H1 (cell line): Measurements from ENCODE around the gene POLR2C. TPM values are rescaled to one million over a fixed set of nuclear protein-coding genes. Genes with fewer than 3 reads are reported as not detected.
A peak's percentile ranks its signal among the peaks of the same experiment; 100 is the strongest.

Experiments
- CTCF ChIA-PET: fragments of 300-600 bp; sonication (Branson Sonifier 250); formaldehyde crosslinking; loops from one replicate; lab custom pipeline; 2021; ENCODE audit not compliant: partially characterized antibody; lab: Charles Lee
- POLR2A ChIA-PET: fragments of 300-600 bp; sonication (Branson Sonifier 250); formaldehyde crosslinking; loops from one replicate; lab custom pipeline; 2021; ENCODE audit warnings: inconsistent platforms; ENCODE audit not compliant: partially characterized antibody; lab: Charles Lee
- DNase-seq, 2 experiments: peaks; one replicate each; pipeline versions ENCODE4 v3.0.0 to v3.0.0-alpha.2; 2010 to 2022; ENCODE audit warnings: low spot score in 2 of 2, low read depth in 1 of 2, mixed read lengths in 1 of 2
- FAIRE-seq: peaks from 2 replicates; lab custom pipeline; 2011; peaks lifted over from hg19 to GRCh38; lab: Jason Lieb, UNC
- H2AFZ ChIP-seq: 2 replicates; pipeline ENCODE4 v1.8.1; 2012; ENCODE audit warnings: low read length, inconsistent platforms
- H2AK5ac ChIP-seq: 2 replicates; pipeline ENCODE4 v1.6.1; 2013; ENCODE audit warnings: low read depth, low read length
- H2BK120ac ChIP-seq: replicated peaks from 2 replicates; pipeline ENCODE3; 2013; ENCODE audit warnings: low read depth, low read length, inconsistent platforms
- H2BK12ac ChIP-seq: 2 replicates; pipeline ENCODE4 v1.6.1; 2013; ENCODE audit warnings: low read depth, low read length
- H2BK15ac ChIP-seq: 2 replicates; pipeline ENCODE4 v1.6.1; 2013; ENCODE audit warnings: low read length
- H2BK20ac ChIP-seq: 2 replicates; pipeline ENCODE4 v1.6.1; 2013; ENCODE audit warnings: low read length
- H2BK5ac ChIP-seq: 2 replicates; pipeline ENCODE4 v1.6.1; 2013; ENCODE audit warnings: low read depth, low read length
- H3K14ac ChIP-seq: 2 replicates; pipeline ENCODE4 v1.6.1; 2013; ENCODE audit warnings: inconsistent platforms; ENCODE audit not compliant: insufficient read length
- H3K18ac ChIP-seq: 2 replicates; pipeline ENCODE4 v1.6.1; 2013; ENCODE audit warnings: low read length; ENCODE audit errors: extremely low read depth
- H3K23ac ChIP-seq: 2 replicates; pipeline ENCODE4 v1.6.1; 2013; ENCODE audit warnings: inconsistent platforms; ENCODE audit not compliant: insufficient read length
- H3K23me2 ChIP-seq: 2 replicates; pipeline ENCODE4 v1.6.1; 2013; ENCODE audit warnings: low read depth, low read length
- H3K27ac ChIP-seq: 2 replicates; pipeline ENCODE4 v1.6.1; 2011; ENCODE audit warnings: low read depth, low read length, inconsistent platforms
- H3K27me3 ChIP-seq, 4 experiments: replicated peaks in 1 of 4; 1 replicate in 1 of 4; 2 replicates in 3 of 4; pipeline versions ENCODE4 v1.6.1 to v1.8.1; 2011 to 2013; ENCODE audit warnings: low read length in 3 of 4, mild to moderate bottlenecking in 3 of 4, inconsistent platforms in 2 of 4, mixed read lengths in 2 of 4, moderate library complexity in 1 of 4; ENCODE audit not compliant: control insufficient read depth in 3 of 4, insufficient read depth in 3 of 4; ENCODE audit errors: extremely low read depth in 1 of 4
- H3K36me3 ChIP-seq, 4 experiments: 2 replicates each; pipeline versions ENCODE4 v1.6.1 to v1.8.1; 2011 to 2013; ENCODE audit warnings: mild to moderate bottlenecking in 4 of 4, low read length in 3 of 4, moderate library complexity in 2 of 4, control low read depth in 1 of 4, inconsistent platforms in 1 of 4; ENCODE audit not compliant: insufficient read depth in 4 of 4, control insufficient read depth in 2 of 4
- H3K4ac ChIP-seq: replicated peaks from 2 replicates; pipeline ENCODE3; 2013; ENCODE audit warnings: low read length, low read depth, mixed read lengths, inconsistent platforms; ENCODE audit not compliant: insufficient read length
- H3K4me1 ChIP-seq, 4 experiments: replicated peaks in 1 of 4; 1 replicate in 1 of 4; 2 replicates in 3 of 4; pipeline versions ENCODE4 v1.6.1 to v1.8.1; 2011 to 2013; ENCODE audit warnings: low read length in 3 of 4, inconsistent platforms in 2 of 4, mixed read lengths in 1 of 4; ENCODE audit not compliant: insufficient read depth in 4 of 4, control insufficient read depth in 3 of 4
- H3K4me2 ChIP-seq, 2 experiments: 2 replicates each; pipeline versions ENCODE4 v1.6.1 to v1.8.1; 2011 to 2013; ENCODE audit warnings: low read depth in 2 of 2, low read length in 2 of 2, control low read depth in 1 of 2, inconsistent platforms in 1 of 2, mild to moderate bottlenecking in 1 of 2; ENCODE audit not compliant: insufficient read depth in 1 of 2
- H3K4me3 ChIP-seq, 4 experiments: fragments of 200-600, 300-600 bp in 1 of 4; sonication (generic), shearing (Covaris generic), sonication (Bioruptor Twin) in 1 of 4; 2 replicates each; pipeline versions ENCODE4 v1.5.1 to v1.8.1; 2011 to 2016; ENCODE audit warnings: low read length in 4 of 4, low read depth in 3 of 4, control low read depth in 2 of 4, inconsistent platforms in 2 of 4, mild to moderate bottlenecking in 2 of 4, mixed read lengths in 1 of 4, moderate library complexity in 1 of 4; ENCODE audit not compliant: insufficient read depth in 2 of 4; ENCODE audit errors: extremely low read depth in 1 of 4
- H3K56ac ChIP-seq: replicated peaks from 2 replicates; pipeline ENCODE3; 2013; ENCODE audit warnings: low read depth, mild to moderate bottlenecking, mixed read lengths, low read length, inconsistent platforms; ENCODE audit not compliant: insufficient read length
- H3K79me1 ChIP-seq: 2 replicates; pipeline ENCODE4 v1.6.1; 2013; ENCODE audit warnings: low read depth, low read length, control low read depth
- H3K79me2 ChIP-seq, 2 experiments: 2 replicates each; pipeline versions ENCODE4 v1.6.1 to v1.8.1; 2012 to 2013; ENCODE audit warnings: low read length in 2 of 2, mild to moderate bottlenecking in 2 of 2, inconsistent platforms in 1 of 2; ENCODE audit not compliant: insufficient read depth in 2 of 2, control insufficient read depth in 1 of 2
- H3K9ac ChIP-seq, 4 experiments: replicated peaks in 1 of 4; 1 replicate in 1 of 4; 2 replicates in 3 of 4; pipeline versions ENCODE4 v1.6.1 to v1.8.1; 2011 to 2013; ENCODE audit warnings: low read depth in 3 of 4, low read length in 3 of 4, control low read depth in 2 of 4, mild to moderate bottlenecking in 2 of 4, moderate library complexity in 2 of 4, inconsistent platforms in 1 of 4; ENCODE audit errors: extremely low read depth in 1 of 4
- H3K9me3 ChIP-seq, 2 experiments: 2 replicates each; pipeline versions ENCODE4 v1.6.1 to v1.8.1; 2012 to 2013; ENCODE audit warnings: mild to moderate bottlenecking in 2 of 2, moderate library complexity in 2 of 2, control low read depth in 1 of 2, inconsistent platforms in 1 of 2, low read depth in 1 of 2, low read length in 1 of 2, mixed read lengths in 1 of 2; ENCODE audit not compliant: insufficient read depth in 2 of 2
- H4K20me1 ChIP-seq, 2 experiments: replicated peaks in 1 of 2; 2 replicates each; pipeline versions ENCODE3 to v1.8.1; 2011 to 2013; ENCODE audit warnings: inconsistent platforms in 2 of 2, low read length in 2 of 2, mild to moderate bottlenecking in 1 of 2; ENCODE audit not compliant: insufficient read depth in 2 of 2, control insufficient read depth in 1 of 2
- H4K5ac ChIP-seq: 2 replicates; pipeline ENCODE4 v1.6.1; 2013; ENCODE audit warnings: low read length, low read depth, mixed read lengths, inconsistent platforms; ENCODE audit not compliant: insufficient read length
- H4K8ac ChIP-seq: 2 replicates; pipeline ENCODE4 v1.8.0; 2013; ENCODE audit warnings: mild to moderate bottlenecking, moderate library complexity, low read length, inconsistent platforms; ENCODE audit not compliant: insufficient read depth; ENCODE audit errors: extremely low read depth
- H4K91ac ChIP-seq: replicated peaks from 2 replicates; pipeline ENCODE3; 2013; ENCODE audit warnings: low read length, mixed read lengths, inconsistent platforms; ENCODE audit not compliant: insufficient read length
- BCL11A ChIP-seq, 2 experiments: IDR thresholded peaks; one replicate each; pipeline ENCODE4 v1.6.1; 2011; ENCODE audit warnings: low read depth in 2 of 2, low read length in 2 of 2, mild to moderate bottlenecking in 2 of 2
- CBX5 ChIP-seq: fragments of 300-800, 300-1000 bp; sonication (generic); IDR thresholded peaks from 2 replicates; pipeline ENCODE4 v1.7.1; 2016; ENCODE audit warnings: antibody characterized with exemption, low read length, low read depth
- MAX ChIP-seq: IDR thresholded peaks from 2 replicates; pipeline ENCODE4 v1.6.1; 2012; ENCODE audit warnings: inconsistent platforms
- NANOG ChIP-seq: IDR thresholded peaks from 2 replicates; pipeline ENCODE4 v1.6.1; 2011; ENCODE audit warnings: low read length, low read depth, mild to moderate bottlenecking, inconsistent platforms; ENCODE audit not compliant: insufficient read depth, poor library complexity, severe bottlenecking
- NRF1 ChIP-seq: IDR thresholded peaks from 2 replicates; pipeline ENCODE4 v1.6.1; 2011; ENCODE audit warnings: mild to moderate bottlenecking, low read depth, low read length, improper control_type of control experiment
- POU5F1 ChIP-seq: IDR thresholded peaks from 2 replicates; pipeline ENCODE4 v1.6.1; 2011; ENCODE audit warnings: low read depth, mild to moderate bottlenecking, low read length, moderate library complexity
- RXRA ChIP-seq: IDR thresholded peaks from 2 replicates; pipeline ENCODE4 v1.6.1; 2011; ENCODE audit warnings: low read depth, mild to moderate bottlenecking, low read length, moderate library complexity; ENCODE audit not compliant: insufficient read depth
- SP4 ChIP-seq: IDR thresholded peaks from 2 replicates; pipeline ENCODE4 v1.6.1; 2012; ENCODE audit warnings: low read length, inconsistent platforms
- TAF1 ChIP-seq: IDR thresholded peaks from 2 replicates; pipeline ENCODE4 v1.6.1; 2011; ENCODE audit warnings: mild to moderate bottlenecking, low read depth, low read length
- WGBS, 2 experiments: shearing (Covaris generic) in 1 of 2; methylation state at CpG; one replicate each; pipeline versions ENCODE4 v1.1.6 to v1.1.7; 2013 to 2015; ENCODE audit warnings: low lambda C conversion rate in 2 of 2, mixed read lengths in 2 of 2, inconsistent platforms in 1 of 2, low coverage in 1 of 2, missing lambda C conversion rate in 1 of 2; ENCODE audit not compliant: insufficient replicate concordance in 2 of 2, insufficient coverage in 1 of 2, insufficient read length in 1 of 2; ENCODE audit errors: extremely low coverage in 1 of 2, missing lambda C conversion rate in 1 of 2; 5-methylcytosine and 5-hydroxymethylcytosine counted together
- polyA plus RNA-seq, 7 experiments: library from polyadenylated mRNA; depleted of rRNA in 3 of 7; stranded (reverse) in 5 of 7; unstranded in 2 of 7; fragments of >200 nt in 5 of 7; fragments of 200-250 nt in 2 of 7; gene quantifications; 1 replicate in 5 of 7; 2 replicates in 1 of 7; 4 replicates in 1 of 7; pipeline versions ENCODE4 v1.2.1 to v1.2.3, GENCODE V29; 2011 to 2013; ENCODE audit warnings: missing spikeins in 2 of 7, mixed read lengths in 2 of 7
- total RNA-seq: library from RNA; stranded (reverse); fragmentation: NEBNext Ultra II Directional; extraction: Animal tissue kit (Norgen Biotek cat#: 25700); gene quantifications from 2 replicates; pipeline ENCODE4 v1.2.1, GENCODE V29; 2021

POLR2C gene
- total and polyA plus RNA-seq, 2 of the 8 experiments (the other 6 are each of a cell fraction or from before 2014, with no cell fraction given) = 72.5 to 132 TPM

GRCh38 chr16:57497121-57497520, 34.6 kb downstream of the POLR2C start:
- Histone ChIP-seq H3K4ac (no peak overlapping the region), H3K23me2 (no peaks in the 10 kb centered on the region; the same call in 1 of the 2 replicates), H3K27ac (no peak overlapping the region), H3K23ac (no peak overlapping the region), H3K79me2 (no peaks in the 10 kb centered on the region), H4K8ac (peak overlapping the region; percentile 51; the same call in 1 of the 2 replicates), H2BK15ac (no peak overlapping the region), H3K9ac (no peak overlapping the region), H3K14ac (no peak overlapping the region), H3K18ac (no peak overlapping the region), H3K27me3 (0 out of 7 replicates have a peak, but pooled peaks cover 0 to 2% (median 0%) of the 10 kb centered on the region in 4 experiments), H4K5ac (no peak overlapping the region), H2AK5ac (no peak overlapping the region), H3K4me2 (no peak overlapping the region), H2BK5ac (no peak overlapping the region), H4K91ac (no peak overlapping the region), H2BK12ac (no peak overlapping the region), H2AFZ (no peak overlapping the region), H3K56ac (no peak overlapping the region), H2BK20ac (no peak overlapping the region), H3K4me3 (no peak overlapping the region), H3K36me3 (no peaks in the 10 kb centered on the region), H3K4me1 (no peaks in the 10 kb centered on the region; a peak in 1 of 7 replicates), H3K79me1 (no peaks in the 10 kb centered on the region), H2BK120ac (no peak overlapping the region), H4K20me1 (no peaks in the 10 kb centered on the region), H3K9me3 (no peaks in the 10 kb centered on the region)
- CTCF ChIA-PET = interaction anchor here (0.8 to 0.9 kb wide), 2 partner anchors 9 to 29 kb away, joined by 3 read pairs; no protein-coding TSS in a partner anchor
- DNase-seq (no peak), FAIRE-seq (no peak)
- 85% methylated on average over 13 of the region's 13 CpGs; no CpG with 5 or more reads in 1 of the 2 experiments for WGBS, 2 experiments
- POLR2A ChIA-PET = interaction anchor here (0.9 to 1.2 kb wide), 2 partner anchors 16 to 31 kb away, joined by 3 read pairs; no protein-coding TSS in a partner anchor
- no peak for TF ChIP-seq TAF1
- no peak for TF ChIP-seq BCL11A (IDR thresholded peaks at IDR 0.05; ENCODE audit: low read depth in 2 of 2, low read length in 2 of 2)
- no peak for TF ChIP-seq MAX
- no peak for TF ChIP-seq POU5F1
- no peak for TF ChIP-seq NRF1
- no peak for TF ChIP-seq RXRA
- TF ChIP-seq NANOG = no peak
- no peak for TF ChIP-seq CBX5
- no peak for TF ChIP-seq SP4
